HepG2 (cell line): ENCODE measurements around the gene OSR1. TPM values are rescaled to one million over a fixed set of nuclear protein-coding genes. Genes with fewer than 3 reads are reported as not detected.
A peak's percentile ranks its signal among the peaks of the same experiment; 100 is the strongest.
"Not testable (repeated sequence)": the region's sequence is repeated elsewhere in the genome, so short reads cannot be mapped to it uniquely, and the experiment has no call there.

Experiments used
- ATAC-seq: fragments of 200-7000 bp; cut with Tn5 transposase; 3 replicates; pipeline ENCODE4 v1.9.1; 2020; ENCODE audit warnings: mild to moderate bottlenecking, moderate library complexity
- BruUV-seq: library from RNA; stranded (reverse); fragments of 400-500 nt; replicated peaks from 2 replicates; lab custom pipeline; 2021; lab: Mats Ljungman, UMichigan
- CTCF ChIA-PET: fragments of 300-600 bp; formaldehyde crosslinking; extraction: SDS; loops from one replicate; lab custom pipeline; 2021; ENCODE audit warnings: low total read pairs, inconsistent platforms, low intra/inter-chr PET ratio; lab: Yijun Ruan, JAX
- POLR2A ChIA-PET: fragments of 350-600 bp; sonication (Branson Sonifier 250); formaldehyde crosslinking; loops from one replicate; lab custom pipeline; 2020; ENCODE audit warnings: antibody characterized with exemption, inconsistent platforms; lab: Yijun Ruan, JAX
- DNase-seq: peaks from one replicate; pipeline ENCODE4 v3.0.0-alpha.2; 2015; ENCODE audit warnings: low spot score
- FAIRE-seq: peaks from 3 replicates; lab custom pipeline; 2011; peaks lifted over from hg19 to GRCh38; lab: Jason Lieb, UNC
- H2AFZ ChIP-seq: one replicate; pipeline ENCODE4 v1.6.1; 2011; ENCODE audit warnings: low read length, inconsistent platforms
- H3K27ac ChIP-seq: fragments of 300-600 bp; 3 replicates; pipeline ENCODE4 v1.8.0; 2011; ENCODE audit warnings: mixed run types, mild to moderate bottlenecking, mixed read lengths, low read length, inconsistent platforms; ENCODE audit not compliant: insufficient read depth; ENCODE audit errors: extremely low read length
- H3K27me3 ChIP-seq, 2 experiments: fragments of 200-600 bp in 1 of 2; 2 replicates in 1 of 2; 3 replicates in 1 of 2; pipeline versions ENCODE4 v1.6.0 to v1.8.0; 2011; ENCODE audit warnings: low read length in 2 of 2, mild to moderate bottlenecking in 2 of 2, moderate library complexity in 2 of 2, inconsistent platforms in 1 of 2; ENCODE audit not compliant: insufficient read depth in 2 of 2, control insufficient read depth in 1 of 2
- H3K36me3 ChIP-seq, 2 experiments: fragments of 200-600 bp in 1 of 2; replicated peaks in 1 of 2; 2 replicates in 1 of 2; 3 replicates in 1 of 2; pipeline versions ENCODE4 v1.5.1 to v1.8.0; 2011; ENCODE audit warnings: low read length in 2 of 2, inconsistent platforms in 1 of 2; ENCODE audit not compliant: insufficient read depth in 2 of 2, control insufficient read depth in 1 of 2
- H3K4me1 ChIP-seq: 2 replicates; pipeline ENCODE4 v1.5.1; 2012; ENCODE audit warnings: low read length, inconsistent platforms; ENCODE audit not compliant: insufficient read depth
- H3K4me2 ChIP-seq: 2 replicates; pipeline ENCODE4 v1.6.0; 2011; ENCODE audit warnings: low read depth, low read length, inconsistent platforms
- H3K4me3 ChIP-seq, 3 experiments: fragments of 200-600 bp in 1 of 3; sonication (generic), shearing (Covaris generic) in 1 of 3; replicated peaks in 1 of 3; 2 replicates each; pipeline ENCODE4 v1.5.1; 2011 to 2016; ENCODE audit warnings: low read length in 3 of 3, inconsistent platforms in 2 of 3, low read depth in 2 of 3, mild to moderate bottlenecking in 2 of 3, control low read depth in 1 of 3, mixed read lengths in 1 of 3; ENCODE audit not compliant: insufficient read depth in 1 of 3
- H3K79me2 ChIP-seq: one replicate; pipeline ENCODE4 v1.6.1; 2011; ENCODE audit warnings: low read length, inconsistent platforms; ENCODE audit not compliant: insufficient read depth
- H3K9ac ChIP-seq: 2 replicates; pipeline ENCODE4 v1.6.0; 2011; ENCODE audit warnings: mild to moderate bottlenecking, low read depth, low read length, inconsistent platforms; ENCODE audit not compliant: insufficient read depth
- H3K9me3 ChIP-seq: 2 replicates; pipeline ENCODE4 v1.5.1; 2012; ENCODE audit warnings: mild to moderate bottlenecking, low read length
- H4K20me1 ChIP-seq: 2 replicates; pipeline ENCODE4 v1.6.0; 2011; ENCODE audit warnings: inconsistent platforms, mild to moderate bottlenecking, low read length, moderate library complexity; ENCODE audit not compliant: insufficient read depth
- CREB1 ChIP-seq, 2 experiments: fragments of 450-650 bp in 1 of 2; IDR thresholded peaks; 2 replicates each; pipeline ENCODE4 v1.6.1; 2016 to 2017; ENCODE audit warnings: control low read depth in 1 of 2, mild to moderate bottlenecking in 1 of 2, missing compliant biosample characterization in 1 of 2, missing genetic modification characterization in 1 of 2
- MEF2D ChIP-seq: sonication (generic); formaldehyde crosslinking; IDR thresholded peaks from 2 replicates; pipeline ENCODE4 v1.5.1; 2020; ENCODE audit warnings: mild to moderate bottlenecking, missing genetic modification reagents
- REXO4 ChIP-seq: sonication (generic); formaldehyde crosslinking; IDR thresholded peaks from 2 replicates; pipeline ENCODE4 v1.8.0; 2022; ENCODE audit warnings: missing genetic modification reagents, mild to moderate bottlenecking, borderline replicate concordance
- SIX1 ChIP-seq: sonication (generic); formaldehyde crosslinking; IDR thresholded peaks from 2 replicates; pipeline ENCODE4 v1.4.0; 2020; ENCODE audit warnings: missing genetic modification reagents, borderline replicate concordance
- SIX4 ChIP-seq: sonication (generic); formaldehyde crosslinking; IDR thresholded peaks from 2 replicates; pipeline ENCODE4 v1.4.0; 2020; ENCODE audit warnings: missing genetic modification reagents
- SMARCE1 ChIP-seq: fragments of 450-650 bp; IDR thresholded peaks from 2 replicates; pipeline ENCODE4 v1.6.1; 2017; ENCODE audit warnings: borderline replicate concordance
- SRF ChIP-seq: IDR thresholded peaks from 2 replicates; pipeline ENCODE4 v1.6.1; 2011; ENCODE audit warnings: mild to moderate bottlenecking, low read depth, low read length, moderate library complexity
- THAP8 ChIP-seq: sonication (generic); formaldehyde crosslinking; IDR thresholded peaks from 2 replicates; pipeline ENCODE4 v1.5.1; 2020; ENCODE audit warnings: missing genetic modification reagents, mild to moderate bottlenecking, borderline replicate concordance
- UBTF ChIP-seq: sonication (generic); formaldehyde crosslinking; IDR thresholded peaks from 2 replicates; pipeline ENCODE4 v1.4.0; 2020; ENCODE audit warnings: mild to moderate bottlenecking, missing genetic modification reagents
- ZNF34 ChIP-seq: sonication (generic); formaldehyde crosslinking; IDR thresholded peaks from 2 replicates; pipeline ENCODE4 v1.4.0; 2020; ENCODE audit warnings: mild to moderate bottlenecking, missing genetic modification reagents, borderline replicate concordance
- WGBS: methylation state at CpG from one replicate; pipeline ENCODE4 v1.1.6; 2017; ENCODE audit warnings: low lambda C conversion rate; 5-methylcytosine and 5-hydroxymethylcytosine counted together
- in situ Hi-C: cut with HindIII; loops from 2 replicates; pipeline ENCODE4 v1.10.0; 2017; ENCODE audit warnings: low pct_unique_long_range_greater_than_20kb; ENCODE audit not compliant: extremely low pct_ligation_motif_present
- intact Hi-C: fragments of 100-400 bp; cut with micrococcal nuclease; formaldehyde crosslinking; loops from one replicate; pipeline ENCODE4 v1.10.0; 2022; ENCODE audit not compliant: unreplicated experiment
- polyA plus RNA-seq, 8 experiments: library from polyadenylated mRNA; depleted of rRNA in 3 of 8; stranded (reverse) in 7 of 8; unstranded in 1 of 8; fragments of >200 nt; fragmentation: Illumina TruSeq in 4 of 8; extraction: Trizol in 4 of 8; gene quantifications; 2 replicates each; pipeline versions ENCODE4 v1.2.1 to v1.2.3, GENCODE V29; 2011 to 2016; ENCODE audit warnings: low read depth in 4 of 8, missing spikeins in 1 of 8, mixed read lengths in 1 of 8; ENCODE audit not compliant: insufficient read depth in 1 of 8
- total RNA-seq, 5 experiments: library from RNA; depleted of rRNA; stranded (reverse); fragments of >200 nt; fragmentation: Illumina TruSeq; extraction: Trizol; gene quantifications; 2 replicates each; pipeline ENCODE4 v1.2.3, GENCODE V29; 2016; ENCODE audit warnings: low read depth in 1 of 5
- TF ChIP-seq, protein P1 (sequence below), 2 experiments: sonication (generic) in 1 of 2; formaldehyde crosslinking in 1 of 2; IDR thresholded peaks; 2 replicates each; pipeline versions ENCODE4 v1.5.1 to v1.6.1; 2011 to 2020; ENCODE audit warnings: borderline replicate concordance in 1 of 2, low read depth in 1 of 2, low read length in 1 of 2, mild to moderate bottlenecking in 1 of 2, missing genetic modification reagents in 1 of 2, moderate library complexity in 1 of 2

Gene OSR1
- total and polyA plus RNA-seq, 2 of the 13 experiments (the other 11 are each of a cell fraction or from before 2014, with no cell fraction given), result 0.63 to 1.1 TPM

- CTCF ChIA-PET, H4K20me1 ChIP-seq, H3K9ac ChIP-seq, H3K27ac ChIP-seq, BruUV-seq, H3K4me3 ChIP-seq, H3K4me1 ChIP-seq, H3K36me3 ChIP-seq, H3K9me3 ChIP-seq, intact Hi-C loops, DNase-seq, in situ Hi-C loops, POLR2A ChIA-PET, H3K27me3 ChIP-seq, H2AFZ ChIP-seq, H3K79me2 ChIP-seq: not testable (repeated sequence)
- peak overlapping the region; percentile 28; the same call in 1 of the 2 replicates for H3K4me2 ChIP-seq
- TF ChIP-seq SIX4 (CRISPR knock-in tag) (peak; percentile 61; the same call in 1 of the 2 replicates), SIX1 (CRISPR knock-in tag) (0 out of 2 replicates have a peak, but pooled peaks have one; percentile 18)
- 87% methylated on average over 14 of the region's 15 CpGs for WGBS
- ATAC-seq (peak; percentile 74), FAIRE-seq (peak; percentile 28)
Measured at GRCh38 chr2:19305400-19306055, 52.9 kb downstream of the OSR1 start.

DNA sequence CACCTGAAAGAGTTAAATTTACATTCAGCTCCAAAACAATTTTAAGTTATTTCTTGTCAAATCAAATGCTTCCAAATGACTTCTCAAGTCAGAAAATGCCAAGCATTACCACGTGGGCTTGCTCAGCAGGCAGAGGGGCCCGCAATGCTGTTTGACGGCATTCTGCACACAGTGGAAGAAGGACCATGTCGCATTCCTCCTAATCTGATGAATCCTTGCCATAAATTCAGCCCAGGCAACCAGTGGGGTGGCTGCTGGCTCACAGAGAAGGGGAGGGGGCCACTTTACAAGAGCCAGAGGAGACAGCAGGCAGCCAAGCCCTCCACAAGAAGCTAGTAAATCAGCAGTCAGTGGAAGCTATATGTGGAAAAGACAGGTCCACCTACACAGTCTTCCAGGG is 56.7 kb downstream of the OSR1 start:
- in situ Hi-C loops, result no loop called here
- no peak for TF ChIP-seq SIX1 (CRISPR knock-in tag)
- TF ChIP-seq, protein P1, sequence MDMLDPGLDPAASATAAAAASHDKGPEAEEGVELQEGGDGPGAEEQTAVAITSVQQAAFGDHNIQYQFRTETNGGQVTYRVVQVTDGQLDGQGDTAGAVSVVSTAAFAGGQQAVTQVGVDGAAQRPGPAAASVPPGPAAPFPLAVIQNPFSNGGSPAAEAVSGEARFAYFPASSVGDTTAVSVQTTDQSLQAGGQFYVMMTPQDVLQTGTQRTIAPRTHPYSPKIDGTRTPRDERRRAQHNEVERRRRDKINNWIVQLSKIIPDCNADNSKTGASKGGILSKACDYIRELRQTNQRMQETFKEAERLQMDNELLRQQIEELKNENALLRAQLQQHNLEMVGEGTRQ (IDR thresholded peaks at IDR 0.05; ENCODE audit: low read depth, low read length), result no peak
- TF ChIP-seq, protein P1 (CRISPR knock-in tag; IDR thresholded peaks at IDR 0.05; ENCODE audit: borderline replicate concordance), result no peak
- no peak for TF ChIP-seq UBTF (CRISPR knock-in tag)
- TF ChIP-seq CREB1 (IDR thresholded peaks at IDR 0.05), result no peak
- TF ChIP-seq CREB1 (CRISPR knock-in tag; IDR thresholded peaks at IDR 0.05), result no peak
- no peak for TF ChIP-seq REXO4 (CRISPR knock-in tag)
- TF ChIP-seq ZNF34 (CRISPR knock-in tag), result no peak
- TF ChIP-seq SMARCE1, result no peak
- TF ChIP-seq MEF2D, result no peak
- TF ChIP-seq SRF, result no peak
- TF ChIP-seq THAP8 (CRISPR knock-in tag), result no peak

More for the DNA sequence above, 56.7 kb downstream of the OSR1 start:
- ATAC-seq, result no peak
- H2AFZ ChIP-seq, result no peak overlapping the region
- no peaks in the 10 kb centered on the region for H3K27me3 ChIP-seq
- intact Hi-C loops, result no loop called here
- no peaks in the 10 kb centered on the region for H3K79me2 ChIP-seq
- no peaks in the 10 kb centered on the region for H4K20me1 ChIP-seq
- no peak overlapping the region for H3K9ac ChIP-seq
- BruUV-seq, result no TSS peak
- no peak overlapping the region for H3K4me3 ChIP-seq
- 62% methylated on average over 4 of the region's 4 CpGs for WGBS
- DNase-seq, result no peak
- no peak overlapping the region for H3K4me2 ChIP-seq
- H3K36me3 ChIP-seq, result no peaks in the 10 kb centered on the region
- no peak for FAIRE-seq
- H3K4me1 ChIP-seq, result peaks cover 10% of the 10 kb centered on the region
- H3K9me3 ChIP-seq, result no peaks in the 10 kb centered on the region
- CTCF ChIA-PET, result no interaction called here
- H3K27ac ChIP-seq, result no peak overlapping the region
- POLR2A ChIA-PET, result no interaction called here
